Activated naive CD8-positive, alpha-beta T cell treated with anti-CD3 and anti-CD28 coated beads, Interleukin-2, amount 50 U/mL, for 16 hours (primary cell): ENCODE results near the gene CYTH1.

Experiments
- DNase-seq: peaks from one replicate; pipeline ENCODE4 v3.0.0-alpha.2; 2020; ENCODE audit warnings: low read depth, low spot score

Gene CYTH1, protein sequence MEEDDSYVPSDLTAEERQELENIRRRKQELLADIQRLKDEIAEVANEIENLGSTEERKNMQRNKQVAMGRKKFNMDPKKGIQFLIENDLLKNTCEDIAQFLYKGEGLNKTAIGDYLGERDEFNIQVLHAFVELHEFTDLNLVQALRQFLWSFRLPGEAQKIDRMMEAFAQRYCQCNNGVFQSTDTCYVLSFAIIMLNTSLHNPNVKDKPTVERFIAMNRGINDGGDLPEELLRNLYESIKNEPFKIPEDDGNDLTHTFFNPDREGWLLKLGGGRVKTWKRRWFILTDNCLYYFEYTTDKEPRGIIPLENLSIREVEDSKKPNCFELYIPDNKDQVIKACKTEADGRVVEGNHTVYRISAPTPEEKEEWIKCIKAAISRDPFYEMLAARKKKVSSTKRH

DNA sequence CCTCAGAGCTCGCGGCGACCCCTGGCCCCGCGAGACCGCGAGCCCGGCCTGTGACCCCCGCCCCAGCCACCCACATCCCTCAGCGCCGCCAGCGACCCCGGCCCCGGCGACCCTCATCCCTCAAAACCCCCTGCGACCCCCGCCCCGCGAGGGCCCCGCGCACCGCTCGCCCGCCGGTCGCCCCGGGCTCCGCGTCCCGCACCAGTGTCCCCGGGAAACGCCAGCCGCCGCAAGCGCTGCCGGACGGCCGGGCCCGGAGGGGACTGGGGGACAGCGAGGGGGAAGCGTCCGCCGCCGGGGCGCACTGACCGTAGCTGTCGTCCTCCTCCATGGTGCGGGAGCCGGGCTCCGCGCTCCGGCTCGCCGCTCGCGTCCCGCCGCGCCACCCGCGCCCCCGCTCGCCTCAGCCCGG, at the start of gene CYTH1:
Gene CYTH1 (minus strand): TSS at position 381 of the 412 bp plus-strand sequence. CDS start 50 bp downstream, at position 331.
- no peak for DNase-seq

GRCh38 chr17:78829477-78829876, 47.4 kb upstream of the CYTH1 start:
- no peak for DNase-seq

DNA sequence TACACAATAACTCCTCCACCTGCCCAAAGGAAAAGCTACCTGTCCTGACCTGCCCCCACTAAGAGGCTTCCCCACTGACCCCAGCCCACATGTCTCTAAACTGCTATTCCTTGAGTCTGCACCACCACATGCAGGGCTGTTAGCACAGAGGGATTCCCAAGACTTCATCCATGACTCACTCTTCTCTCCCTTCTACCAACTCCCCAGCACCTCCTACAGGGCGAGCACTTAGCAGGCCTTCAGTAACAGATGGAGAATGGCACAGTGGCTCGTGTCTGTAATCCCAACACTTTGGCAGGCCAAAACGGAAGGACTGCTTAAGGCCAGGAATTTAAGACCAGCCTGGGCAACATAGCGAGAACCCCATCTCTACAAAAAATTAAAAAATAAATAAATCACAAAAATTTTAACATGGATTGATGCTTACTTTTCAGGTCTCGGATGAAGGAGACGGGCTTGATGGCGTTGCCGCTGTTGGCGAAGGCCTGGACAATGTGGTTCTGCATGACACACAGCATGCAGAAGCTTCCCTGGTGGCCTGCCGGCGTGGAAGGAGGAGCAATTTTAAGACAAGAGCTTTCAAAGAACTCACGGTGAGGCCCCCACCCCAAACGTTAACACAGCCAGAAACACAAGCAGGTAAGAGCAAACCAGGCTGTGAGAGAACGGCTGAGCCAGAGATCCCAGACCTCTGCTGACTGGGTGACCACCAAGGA, 46.6 kb upstream of the CYTH1 start:
- no peak for DNase-seq

DNA sequence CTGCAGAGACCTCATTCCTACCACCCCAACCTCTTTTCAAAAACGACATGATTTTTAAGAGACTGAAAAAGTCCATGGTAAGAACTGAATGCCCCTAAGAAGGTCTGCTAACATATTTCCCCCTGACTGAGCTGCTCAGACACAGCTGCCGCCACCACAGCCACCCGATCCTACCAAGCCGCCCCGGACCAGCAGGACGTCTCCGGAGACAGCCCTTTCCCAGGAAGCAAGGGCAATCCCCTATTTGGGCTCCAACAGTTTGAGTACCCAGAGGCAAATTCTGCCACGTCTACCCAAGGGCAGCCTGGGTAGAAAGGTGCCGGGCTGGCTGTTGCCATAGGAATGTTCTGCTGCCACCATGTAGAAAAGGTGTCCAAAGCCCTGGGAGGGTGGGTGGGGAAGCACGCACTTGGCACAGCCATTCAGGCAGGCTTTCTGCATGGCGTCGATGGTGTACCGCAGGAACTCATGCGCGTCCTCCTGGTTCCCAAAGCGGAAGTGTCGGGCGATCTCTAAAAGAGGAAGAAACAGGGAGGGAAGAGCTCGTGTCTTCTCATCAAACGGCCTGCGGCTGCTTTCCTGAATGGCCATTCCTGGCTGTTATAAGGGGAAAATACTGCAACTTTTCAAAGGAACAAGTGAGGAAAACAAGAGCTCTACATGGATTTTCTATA, 44.9 kb upstream of the CYTH1 start:
- DNase-seq: no peak

GRCh38 chr17:78826421-78826820, 44.3 kb upstream of the CYTH1 start:
- DNase-seq: no peak

- DNase-seq: no peak
These were observed 43.6 kb upstream of the CYTH1 start for GRCh38 chr17:78825696-78826095.

- DNase-seq: no peak
These were observed 42.2 kb upstream of the CYTH1 start for GRCh38 chr17:78824240-78824639.

DNA sequence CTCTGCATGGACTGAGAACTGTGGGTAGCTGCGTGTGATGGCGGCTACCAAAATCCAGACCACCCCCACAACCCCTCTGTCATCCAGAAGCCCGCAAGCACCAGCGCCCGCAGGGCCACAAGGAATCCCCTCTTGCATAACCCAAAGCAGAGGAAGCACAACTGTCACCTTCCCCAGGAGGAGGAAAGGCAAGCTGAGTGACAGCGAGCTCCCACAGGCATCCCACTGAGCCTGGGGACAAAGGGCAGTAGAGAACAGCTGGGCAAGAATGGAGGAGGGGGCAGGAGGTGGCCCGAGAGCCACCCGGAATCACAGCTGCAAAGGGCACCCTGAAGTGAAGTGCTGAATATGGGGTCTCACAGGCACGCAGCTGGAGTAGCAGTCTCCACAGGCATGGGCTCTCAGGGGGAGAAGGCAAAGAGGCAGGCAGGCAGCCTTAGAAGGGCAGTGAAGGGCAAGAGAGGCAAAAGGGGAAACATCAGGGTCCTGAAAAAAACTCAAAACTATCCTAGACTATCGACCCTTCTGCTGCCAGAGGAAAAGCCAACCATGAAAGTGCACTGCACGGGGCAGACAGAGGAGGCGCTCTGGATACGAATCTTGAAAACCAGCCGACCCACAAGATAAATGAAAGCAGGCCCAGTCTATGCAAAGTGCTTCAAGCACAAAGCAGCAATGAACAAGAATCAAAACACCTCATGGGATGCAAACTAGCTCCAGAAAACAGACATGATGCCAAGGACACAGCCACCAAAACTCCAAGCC, 41.4 kb upstream of the CYTH1 start:
- DNase-seq: no peak

GRCh38 chr17:78822552-78822951, 40.5 kb upstream of the CYTH1 start:
- no peak for DNase-seq

GRCh38 chr17:78821961-78822360, 39.9 kb upstream of the CYTH1 start:
- DNase-seq: no peak

GRCh38 chr17:78820841-78821240, 38.8 kb upstream of the CYTH1 start:
- DNase-seq: no peak

GRCh38 chr17:78819806-78820792, 38.0 kb upstream of the CYTH1 start:
- no peak for DNase-seq

- no peak for DNase-seq
These were observed 37.3 kb upstream of the CYTH1 start for GRCh38 chr17:78819402-78819801.

GRCh38 chr17:78818932-78819331, 36.9 kb upstream of the CYTH1 start:
- DNase-seq: no peak

DNA sequence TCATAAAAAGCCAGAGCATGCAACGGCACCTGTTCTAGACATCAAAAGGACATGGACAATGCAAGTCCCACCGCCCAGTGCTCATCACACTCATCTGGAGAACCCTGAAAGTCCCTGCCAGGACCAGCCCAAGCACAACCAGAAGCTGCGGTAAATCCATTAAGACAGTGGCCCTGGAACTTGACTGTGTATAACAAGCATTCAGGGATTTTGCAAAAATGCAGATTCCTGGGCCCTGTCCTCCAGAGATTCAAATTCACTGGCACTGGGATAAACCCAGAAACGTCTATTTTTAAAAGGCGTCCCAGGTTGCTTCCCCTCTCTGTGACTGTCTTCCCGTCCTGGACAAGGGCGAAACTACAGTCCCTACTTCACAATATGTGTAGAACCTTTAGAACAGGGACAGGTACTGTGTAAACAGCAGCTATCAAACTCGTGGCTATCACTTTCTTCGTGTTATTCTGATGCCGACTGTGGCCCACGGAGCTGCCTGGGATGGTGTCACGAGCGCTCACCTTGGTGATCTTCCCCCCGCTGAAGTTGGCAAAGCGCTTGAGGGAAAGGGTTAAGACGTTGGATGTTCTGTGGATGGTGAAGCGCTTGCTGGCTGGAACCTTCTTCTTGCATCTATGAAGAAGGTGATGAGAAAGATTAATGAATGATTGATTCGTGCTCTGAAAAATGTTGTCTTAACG, 36.2 kb upstream of the CYTH1 start:
- DNase-seq: no peak

GRCh38 chr17:78817123-78817522, 35.0 kb upstream of the CYTH1 start:
- DNase-seq: no peak

DNA sequence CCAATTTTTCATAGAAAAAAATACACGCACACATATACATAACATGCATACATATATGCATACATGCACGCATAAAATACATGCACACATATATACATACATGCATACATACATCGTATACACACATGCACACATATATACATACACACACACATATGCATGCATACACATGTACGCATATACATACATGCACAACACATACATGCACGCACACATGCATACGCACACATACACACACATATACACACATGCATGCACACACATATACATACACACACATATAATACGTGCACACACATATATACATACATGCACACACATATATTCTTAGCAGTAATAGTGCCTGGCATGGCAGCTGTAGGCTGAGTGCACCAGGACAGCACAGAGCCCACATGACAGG, 33.6 kb upstream of the CYTH1 start:
- no peak for DNase-seq

DNA sequence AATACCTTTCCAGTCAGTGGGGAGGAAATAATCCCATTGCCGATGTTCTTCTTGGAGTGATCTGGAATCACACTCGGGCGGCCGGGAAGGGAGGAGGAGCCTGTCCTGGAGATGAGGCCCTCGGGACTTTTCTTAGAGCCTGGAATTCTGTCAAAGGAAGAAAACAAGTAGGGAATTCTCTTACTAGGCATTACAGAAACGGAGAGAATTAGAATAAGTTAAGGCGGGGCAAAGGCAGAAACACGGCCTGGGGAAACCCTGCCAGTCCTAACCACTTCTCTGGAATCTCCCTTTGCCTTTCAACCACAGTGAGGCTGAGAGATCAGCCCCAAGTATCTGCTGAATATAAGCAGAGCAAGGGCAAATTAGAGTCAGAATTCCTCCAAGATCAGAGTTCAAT, 30.8 kb upstream of the CYTH1 start:
- no peak for DNase-seq

DNA sequence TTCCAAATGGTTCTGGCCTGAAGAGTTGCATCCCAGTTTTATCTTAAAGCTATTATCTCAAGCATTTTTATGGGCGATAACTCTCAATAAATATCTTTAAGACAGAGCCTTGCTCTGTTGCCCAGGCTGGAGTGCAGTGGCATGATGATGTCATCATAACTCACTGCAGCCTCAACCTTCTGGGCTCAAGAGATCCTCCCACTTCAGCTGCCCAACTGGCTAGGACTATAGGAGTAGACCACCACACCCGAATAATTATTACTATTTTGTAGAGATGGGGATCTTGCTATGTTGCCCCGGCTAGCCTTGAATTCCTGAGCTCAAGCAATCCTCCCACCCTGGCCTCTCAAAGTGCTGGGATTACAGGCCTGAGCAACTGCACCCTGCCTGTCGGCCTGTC, 26.1 kb upstream of the CYTH1 start:
- no peak for DNase-seq

- no peak for DNase-seq
These were observed 24.4 kb upstream of the CYTH1 start for GRCh38 chr17:78806451-78806850.
